SW 1271 (cell line): Measurements from ENCODE around the gene MMP25.
"Not testable (repeated sequence)": the region's sequence is repeated elsewhere in the genome, so short reads cannot be mapped to it uniquely, and the experiment has no call there.

ENCODE experiments used
- DNase-seq, 2 experiments: peaks; one replicate each; lab custom pipeline; 2025; lab: John Stamatoyannopoulos, UW

MMP25 gene

GRCh38 chr16:3072576-3073263, 26.4 kb downstream of the MMP25 start:
- DNase-seq, result not testable (repeated sequence)

GRCh38 chr16:3073448-3073847, 27.1 kb downstream of the MMP25 start:
- no peak for DNase-seq

- DNase-seq, result no peak
Measured at GRCh38 chr16:3074860-3075522, 28.6 kb downstream of the MMP25 start.

GRCh38 chr16:3075523-3075915, 29.2 kb downstream of the MMP25 start:
- DNase-seq, result no peak

GRCh38 chr16:3075946-3076345, 29.6 kb downstream of the MMP25 start:
- DNase-seq, result not testable (repeated sequence)

- no peak for DNase-seq
Measured at GRCh38 chr16:3076577-3076976, 30.2 kb downstream of the MMP25 start.

GRCh38 chr16:3080024-3080423, 33.7 kb downstream of the MMP25 start:
- no peak for DNase-seq

GRCh38 chr16:3081957-3082356, 35.6 kb downstream of the MMP25 start:
- DNase-seq, result not testable (repeated sequence)

- not testable (repeated sequence) for DNase-seq
Measured at GRCh38 chr16:3083408-3083807, 37.0 kb downstream of the MMP25 start.

GRCh38 chr16:3084491-3084890, 38.1 kb downstream of the MMP25 start:
- no peak for DNase-seq

GRCh38 chr16:3084969-3085670, 38.8 kb downstream of the MMP25 start:
- DNase-seq, result no peak

GRCh38 chr16:3085868-3086595, 39.7 kb downstream of the MMP25 start:
- DNase-seq, result no peak

GRCh38 chr16:3086596-3087242, 40.4 kb downstream of the MMP25 start:
- DNase-seq, result no peak

- no peak for DNase-seq
Measured at GRCh38 chr16:3087243-3088235, 41.2 kb downstream of the MMP25 start.

- DNase-seq, result no peak
Measured at GRCh38 chr16:3088450-3088849, 42.1 kb downstream of the MMP25 start.

- DNase-seq, result no peak
Measured at GRCh38 chr16:3088925-3089716, 42.8 kb downstream of the MMP25 start.

GRCh38 chr16:3089717-3090592, 43.6 kb downstream of the MMP25 start:
- DNase-seq, result no peak

GRCh38 chr16:3091551-3091950, 45.2 kb downstream of the MMP25 start:
- no peak for DNase-seq

- no peak for DNase-seq
Measured at GRCh38 chr16:3092501-3092941, 46.2 kb downstream of the MMP25 start.
